Upper lobe of left lung (tissue), 4 donors: ENCODE measurements around the gene DNAH10.

ENCODE experiments used
- CTCF ChIP-seq, 6 experiments: fragments of 450-650 bp in 4 of 6; fragments of 200-600 bp in 2 of 6; sonication (generic) in 2 of 6; IDR thresholded peaks; one replicate each; pipeline ENCODE4 v1.5.1; 2016 to 2019; ENCODE audit warnings: antibody characterized with exemption in 6 of 6
- POLR2A ChIP-seq, 4 donors: fragments of 450-650 bp; IDR thresholded peaks; one replicate each; pipeline ENCODE4 v1.5.1; 2016 to 2017; ENCODE audit warnings: antibody characterized with exemption in 4 of 4, mild to moderate bottlenecking in 2 of 4

DNA sequence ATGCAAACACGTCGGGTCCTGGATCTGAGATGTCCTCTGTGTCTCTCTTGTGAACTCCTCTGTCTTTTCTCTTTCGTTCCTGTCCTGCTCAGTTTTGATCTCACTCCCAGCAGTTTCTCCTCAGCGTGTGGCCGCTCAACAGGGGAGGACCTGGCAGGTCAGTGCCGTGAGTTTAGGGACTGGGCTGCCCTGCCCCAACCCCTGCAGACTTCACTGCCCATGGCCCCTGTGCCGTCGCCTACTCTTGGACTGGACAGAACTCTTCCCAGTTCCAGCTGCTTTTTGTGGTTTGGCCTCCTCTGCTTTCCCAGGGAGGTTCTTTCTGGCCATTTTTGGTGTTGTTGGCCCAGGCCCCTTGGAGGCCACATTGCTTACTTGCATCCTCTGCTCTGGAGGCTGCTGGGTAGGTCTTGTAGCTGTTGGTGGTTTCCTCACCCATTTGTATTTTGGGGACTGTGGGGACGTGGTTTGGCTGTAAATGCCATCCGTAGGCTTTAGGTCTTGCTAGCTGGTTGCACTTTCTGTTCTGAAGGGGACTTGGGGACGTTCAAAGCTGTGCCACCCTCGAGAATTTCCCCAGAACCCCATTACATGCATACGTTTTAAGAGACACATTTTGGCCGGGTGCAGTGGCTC, 20.0 kb upstream of the DNAH10 start:
- TF ChIP-seq CTCF (IDR thresholded peaks at IDR 0.05) (no peak), POLR2A (IDR thresholded peaks at IDR 0.05) (no peak)
